Activated naive CD4-positive, alpha-beta T cell treated with anti-CD3 and anti-CD28 coated beads for 36 hours (primary cell): Measurements from ENCODE around the gene OCEL1. TPM values are rescaled to one million over a fixed set of nuclear protein-coding genes. Genes with fewer than 3 reads are reported as not detected.
A peak's percentile ranks its signal among the peaks of the same experiment; 100 is the strongest.

Source experiments
- CTCF ChIA-PET: fragments of 350-600 bp; sonication (Branson Sonifier 250); formaldehyde crosslinking; loops from one replicate; lab custom pipeline; 2021; ENCODE audit warnings: antibody characterized with exemption; lab: Charles Lee
- DNase-seq: peaks from one replicate; pipeline ENCODE4 v3.0.0-alpha.2; 2020
- H3K27ac Mint-ChIP-seq: one replicate; pipeline ENCODE4 v1.8.0; 2021; ENCODE audit warnings: mild to moderate bottlenecking, mixed read lengths
- H3K27me3 Mint-ChIP-seq: one replicate; pipeline ENCODE4 v1.8.0; 2021; ENCODE audit warnings: low read depth, mixed read lengths
- H3K36me3 Mint-ChIP-seq: one replicate; pipeline ENCODE4 v1.8.0; 2021; ENCODE audit warnings: low read depth, mixed read lengths
- H3K4me1 Mint-ChIP-seq: one replicate; pipeline ENCODE4 v1.8.0; 2021; ENCODE audit warnings: low read depth, mixed read lengths
- H3K4me3 Mint-ChIP-seq: one replicate; pipeline ENCODE4 v1.8.0; 2021; ENCODE audit warnings: mild to moderate bottlenecking, moderate library complexity, mixed read lengths
- H3K9me3 Mint-ChIP-seq: one replicate; pipeline ENCODE4 v1.8.0; 2021; ENCODE audit warnings: mixed read lengths
- intact Hi-C: fragments of 100-400 bp; cut with micrococcal nuclease; formaldehyde crosslinking; loops from one replicate; pipeline ENCODE4 v1.15.1; 2023
- total RNA-seq, 2 experiments: library from RNA; stranded (reverse); gene quantifications; one replicate each; pipeline ENCODE4 v1.2.3, GENCODE V29; 2021

OCEL1 gene
- total RNA-seq, 2 experiments from 2014 or later: 8.7 to 9.3 TPM

GRCh38 chr19:17244618-17245534 is 18.9 kb downstream of the OCEL1 start:
- Mint-ChIP-seq H3K4me1 (peaks cover 4% of the 10 kb centered on the region), H3K4me3 (peak overlapping the region; percentile 46), H3K9me3 (no peaks in the 10 kb centered on the region), H3K27me3 (no peaks in the 10 kb centered on the region), H3K36me3 (no peaks in the 10 kb centered on the region), H3K27ac (no peak overlapping the region)
- intact Hi-C loops: no loop called here
- CTCF ChIA-PET: interaction anchor here (1.2 kb wide), 1 partner anchor 14 kb away, joined by 3 read pairs; no protein-coding TSS in a partner anchor
- no peak for DNase-seq

GRCh38 chr19:17245535-17245984 is 19.5 kb downstream of the OCEL1 start, which contains the start of gene NR2F6:
Gene NR2F6, minus strand, starts transcription at chr19:17245919. Its CDS starts 699 bp downstream, at chr19:17245220.
- Mint-ChIP-seq H3K4me1 (peaks cover 4% of the 10 kb centered on the region), H3K27me3 (no peaks in the 10 kb centered on the region), H3K27ac (peak within 1 kb of the TSS; percentile 66), H3K4me3 (peak within 1 kb of the TSS; percentile 85), H3K36me3 (no peaks in the 10 kb centered on the region), H3K9me3 (no peaks in the 10 kb centered on the region)
- CTCF ChIA-PET: no interaction called here
- no peak for DNase-seq
- intact Hi-C loops: no loop called here

GRCh38 chr19:17246681-17247425 is 20.8 kb downstream of the OCEL1 start:
- CTCF ChIA-PET: no interaction called here
- Mint-ChIP-seq H3K27me3 (no peaks in the 10 kb centered on the region), H3K4me1 (peaks cover 4% of the 10 kb centered on the region)

GRCh38 chr19:17248011-17248776 is 22.2 kb downstream of the OCEL1 start:
- no peak overlapping the region for H3K27ac Mint-ChIP-seq

More at GRCh38 chr19:17246681-17247425, 20.8 kb downstream of the OCEL1 start:
- no peaks in the 10 kb centered on the region for H3K36me3 Mint-ChIP-seq
- H3K9me3 Mint-ChIP-seq: no peaks in the 10 kb centered on the region
- H3K4me3 Mint-ChIP-seq: peak overlapping the region; percentile 85
- intact Hi-C loops: loop anchor here (1.0 kb wide), 1 partner anchor 20 kb away; the partner anchor contains the start of gene BABAM1
- H3K27ac Mint-ChIP-seq: no peak overlapping the region
- no peak for DNase-seq

GRCh38 chr19:17249887-17250548 is 24.0 kb downstream of the OCEL1 start:
- intact Hi-C loops: no loop called here
- no peak for DNase-seq
- Mint-ChIP-seq H3K9me3 (no peaks in the 10 kb centered on the region), H3K36me3 (no peaks in the 10 kb centered on the region), H3K4me3 (no peak overlapping the region), H3K27me3 (no peaks in the 10 kb centered on the region), H3K4me1 (peaks cover 4% of the 10 kb centered on the region), H3K27ac (no peak overlapping the region)
- CTCF ChIA-PET: interaction anchor here (1.1 to 1.5 kb wide), 2 partner anchors 10 to 137 kb away, joined by 4 to 6 read pairs; no protein-coding TSS in a partner anchor

More at GRCh38 chr19:17248011-17248776, 22.2 kb downstream of the OCEL1 start:
- no peak for DNase-seq
- Mint-ChIP-seq H3K27me3 (no peaks in the 10 kb centered on the region), H3K4me3 (no peak overlapping the region), H3K9me3 (no peaks in the 10 kb centered on the region), H3K36me3 (no peaks in the 10 kb centered on the region), H3K4me1 (peaks cover 4% of the 10 kb centered on the region)
- CTCF ChIA-PET: interaction anchor here (1.1 to 1.4 kb wide), 2 partner anchors 10 to 17 kb away, joined by 4 read pairs; partner anchors contain the start of gene USHBP1
- intact Hi-C loops: no loop called here

- no peaks in the 10 kb centered on the region for H3K36me3 Mint-ChIP-seq
- intact Hi-C loops: no loop called here
- no peaks in the 10 kb centered on the region for H3K27me3 Mint-ChIP-seq
- H3K4me1 Mint-ChIP-seq: no peaks in the 10 kb centered on the region
- H3K27ac Mint-ChIP-seq: no peak overlapping the region
- no peak overlapping the region for H3K4me3 Mint-ChIP-seq
- H3K9me3 Mint-ChIP-seq: no peaks in the 10 kb centered on the region
- CTCF ChIA-PET: interaction anchor here (0.7 to 1.6 kb wide), 2 partner anchors 29 to 70 kb away, joined by 4 read pairs; no protein-coding TSS in a partner anchor
- no peak for DNase-seq
Measured at GRCh38 chr19:17254636-17255035, 28.6 kb downstream of the OCEL1 start.

- H3K27ac Mint-ChIP-seq: no peak overlapping the region
- H3K36me3 Mint-ChIP-seq: no peaks in the 10 kb centered on the region
- H3K27me3 Mint-ChIP-seq: no peaks in the 10 kb centered on the region
- H3K4me1 Mint-ChIP-seq: no peaks in the 10 kb centered on the region
- intact Hi-C loops: no loop called here
- no peak overlapping the region for H3K4me3 Mint-ChIP-seq
- H3K9me3 Mint-ChIP-seq: no peaks in the 10 kb centered on the region
- DNase-seq: no peak
- CTCF ChIA-PET: interaction anchor here (0.7 to 1.6 kb wide), 2 partner anchors 28 to 70 kb away, joined by 4 read pairs; no protein-coding TSS in a partner anchor
Measured at GRCh38 chr19:17255150-17255621, 29.2 kb downstream of the OCEL1 start.

GRCh38 chr19:17256130-17256529 is 30.1 kb downstream of the OCEL1 start:
- Mint-ChIP-seq H3K4me3 (no peak overlapping the region), H3K36me3 (no peaks in the 10 kb centered on the region), H3K9me3 (no peaks in the 10 kb centered on the region), H3K27me3 (no peaks in the 10 kb centered on the region), H3K27ac (no peak overlapping the region), H3K4me1 (peaks cover 5% of the 10 kb centered on the region)
- intact Hi-C loops: no loop called here
- CTCF ChIA-PET: interaction anchor here (0.6 to 1.6 kb wide), 2 partner anchors 71 to 193 kb away, joined by 3 to 4 read pairs; no protein-coding TSS in a partner anchor
- no peak for DNase-seq

- no peaks in the 10 kb centered on the region for H3K36me3 Mint-ChIP-seq
- no peak overlapping the region for H3K27ac Mint-ChIP-seq
- no peaks in the 10 kb centered on the region for H3K9me3 Mint-ChIP-seq
- peaks cover 5% of the 10 kb centered on the region for H3K4me1 Mint-ChIP-seq
- CTCF ChIA-PET: interaction anchor here (0.6 to 6.0 kb wide), 10 partner anchors 9 to 190 kb away, joined by 3 to 59 read pairs (median 4); partner anchors contain the start of gene ANKLE1
- H3K4me3 Mint-ChIP-seq: no peak overlapping the region
- intact Hi-C loops: no loop called here
- no peak for DNase-seq
- H3K27me3 Mint-ChIP-seq: no peaks in the 10 kb centered on the region
Measured at GRCh38 chr19:17259118-17259780, 33.2 kb downstream of the OCEL1 start.

- intact Hi-C loops: loop anchor here (1.0 kb wide), 1 partner anchor 193 kb away; no protein-coding TSS in a partner anchor
- CTCF ChIA-PET: interaction anchor here (0.6 to 6.0 kb wide), 14 partner anchors 10 to 211 kb away, joined by 3 to 59 read pairs (median 5); partner anchors contain the start of gene ANKLE1
- H3K27me3 Mint-ChIP-seq: no peaks in the 10 kb centered on the region
- no peaks in the 10 kb centered on the region for H3K36me3 Mint-ChIP-seq
- no peak overlapping the region for H3K4me3 Mint-ChIP-seq
- DNase-seq: no peak
- no peaks in the 10 kb centered on the region for H3K9me3 Mint-ChIP-seq
- peaks cover 10% of the 10 kb centered on the region for H3K4me1 Mint-ChIP-seq
- H3K27ac Mint-ChIP-seq: no peak overlapping the region
Measured at GRCh38 chr19:17259934-17260333, 33.9 kb downstream of the OCEL1 start.
